HG03521 (cell line): ENCODE data around the gene RGSL1.

Source experiments
- ATAC-seq: cut with Tn5 transposase; IDR thresholded peaks from one replicate; pipeline ENCODE4 v1.9.1; 2021; ENCODE audit warnings: mild to moderate bottlenecking, moderate library complexity; ENCODE audit not compliant: unreplicated experiment

Gene RGSL1

DNA sequence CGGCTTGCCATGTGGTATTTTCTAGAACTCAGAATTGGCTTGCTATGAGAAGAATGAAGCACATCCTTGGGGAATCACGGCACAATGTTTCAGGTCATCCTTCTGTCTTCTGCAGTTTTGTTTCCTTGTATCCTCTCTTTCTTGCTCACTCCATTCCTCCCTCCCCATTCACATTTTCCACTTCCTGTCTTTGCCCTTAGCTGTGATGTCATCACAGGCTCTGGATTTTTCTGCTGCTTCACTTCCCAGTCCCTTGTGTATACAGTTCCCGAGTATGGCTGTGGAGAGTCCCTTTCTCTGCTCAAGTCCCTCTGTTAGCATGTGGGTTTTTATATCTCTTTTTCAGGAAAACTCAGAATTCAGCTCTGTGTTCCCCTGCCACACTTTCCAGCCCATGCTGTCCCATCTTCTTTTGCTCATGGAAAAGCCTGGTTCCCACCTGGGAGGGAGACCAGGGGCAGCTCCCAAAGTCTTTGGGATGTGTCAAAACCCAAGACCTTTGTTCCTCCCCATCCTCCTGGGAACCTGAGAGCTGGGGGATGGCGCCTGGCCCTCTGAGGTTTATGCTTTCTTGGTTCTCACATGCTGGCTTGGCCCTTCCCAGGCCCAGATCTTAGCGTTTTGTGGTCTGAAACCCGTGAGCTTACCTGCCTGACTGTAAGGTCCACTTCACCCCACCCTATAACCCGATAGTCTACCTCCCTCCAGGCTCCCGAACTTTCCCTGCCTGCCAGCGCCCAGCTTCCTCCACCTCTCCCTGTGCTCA is 159.1 kb downstream of the RGSL1 start:
- ATAC-seq: no peak
